Activated CD8-positive, alpha-beta T cell treated with anti-CD3 and anti-CD28 coated beads for 36 hours (primary cell): Measurements from ENCODE around the gene DNAH1. TPM values are rescaled to one million over a fixed set of nuclear protein-coding genes. Genes with fewer than 3 reads are reported as not detected.

Experiments
- ATAC-seq: fragments of 200-7000 bp; cut with Tn5 transposase; one replicate; pipeline ENCODE4 v1.10.0; 2021; ENCODE audit warnings: mild to moderate bottlenecking, moderate library complexity
- CTCF ChIA-PET: fragments of 350-600 bp; sonication (Branson Sonifier 250); formaldehyde crosslinking; loops from one replicate; lab custom pipeline; 2021; ENCODE audit warnings: antibody characterized with exemption; lab: Charles Lee
- POLR2A ChIA-PET: fragments of 350-600 bp; sonication (Branson Sonifier 250); formaldehyde crosslinking; loops from one replicate; lab custom pipeline; 2021; ENCODE audit warnings: antibody characterized with exemption; lab: Charles Lee
- DNase-seq: peaks from one replicate; pipeline ENCODE4 v3.0.0-alpha.2; 2020
- H3K27ac Mint-ChIP-seq: one replicate; pipeline ENCODE4 v1.8.0; 2021; ENCODE audit warnings: mild to moderate bottlenecking, mixed read lengths
- H3K27me3 Mint-ChIP-seq: one replicate; pipeline ENCODE4 v1.8.0; 2021; ENCODE audit warnings: mixed read lengths
- H3K36me3 Mint-ChIP-seq: one replicate; pipeline ENCODE4 v1.8.0; 2021; ENCODE audit warnings: low read depth, mixed read lengths
- H3K4me1 Mint-ChIP-seq: one replicate; pipeline ENCODE4 v1.8.0; 2021; ENCODE audit warnings: low read depth, mixed read lengths
- H3K4me3 Mint-ChIP-seq: one replicate; pipeline ENCODE4 v1.8.0; 2021; ENCODE audit warnings: mild to moderate bottlenecking, moderate library complexity, mixed read lengths
- H3K9me3 Mint-ChIP-seq: one replicate; pipeline ENCODE4 v1.8.0; 2021; ENCODE audit warnings: mixed read lengths
- CTCF ChIP-seq: fragments of 200-600 bp; IDR thresholded peaks from one replicate; pipeline ENCODE4 v1.8.0; 2022; ENCODE audit warnings: antibody characterized with exemption, mild to moderate bottlenecking
- intact Hi-C: fragments of 100-400 bp; cut with micrococcal nuclease; formaldehyde crosslinking; loops from one replicate; pipeline ENCODE4 v1.10.0; 2022
- total RNA-seq, 2 experiments: library from RNA; stranded (reverse); gene quantifications; one replicate each; pipeline ENCODE4 v1.2.3, GENCODE V29; 2021

The DNAH1 gene
- total RNA-seq, 2 experiments from 2014 or later: 9.2 to 10.2 TPM

GRCh38 chr3:52351762-52352368 lies 35.7 kb downstream of the DNAH1 start:
- no peaks in the 10 kb centered on the region for H3K36me3 Mint-ChIP-seq
- TF ChIP-seq CTCF: no peak
- H3K27ac Mint-ChIP-seq: no peak overlapping the region
- H3K4me3 Mint-ChIP-seq: no peak overlapping the region
- DNase-seq: no peak
- no peaks in the 10 kb centered on the region for H3K4me1 Mint-ChIP-seq
- H3K9me3 Mint-ChIP-seq: no peaks in the 10 kb centered on the region
- ChIA-PET POLR2A (interaction anchor here (1.2 kb wide), 2 partner anchors 12 to 121 kb away, joined by 3 to 4 read pairs; no protein-coding TSS in a partner anchor), CTCF (interaction anchor here (1.4 to 4.8 kb wide), 3 partner anchors 13 to 141 kb away, joined by 4 to 28 read pairs (median 6); no protein-coding TSS in a partner anchor)
- H3K27me3 Mint-ChIP-seq: no peaks in the 10 kb centered on the region
- ATAC-seq: no peak
- intact Hi-C loops: no loop called here

GRCh38 chr3:52352566-52352965 lies 36.4 kb downstream of the DNAH1 start:
- Mint-ChIP-seq H3K4me1 (no peaks in the 10 kb centered on the region), H3K36me3 (no peaks in the 10 kb centered on the region), H3K27me3 (no peaks in the 10 kb centered on the region), H3K4me3 (no peak overlapping the region), H3K9me3 (no peaks in the 10 kb centered on the region), H3K27ac (no peak overlapping the region)
- POLR2A ChIA-PET: interaction anchor here (1.2 kb wide), 3 partner anchors 13 to 122 kb away, joined by 3 to 4 read pairs (median 4); no protein-coding TSS in a partner anchor
- intact Hi-C loops: no loop called here
- CTCF ChIA-PET: interaction anchor here (1.4 to 1.7 kb wide), 2 partner anchors 14 to 142 kb away, joined by 4 to 6 read pairs; no protein-coding TSS in a partner anchor
- no peak for ATAC-seq
- DNase-seq: no peak
- TF ChIP-seq CTCF: no peak

DNA sequence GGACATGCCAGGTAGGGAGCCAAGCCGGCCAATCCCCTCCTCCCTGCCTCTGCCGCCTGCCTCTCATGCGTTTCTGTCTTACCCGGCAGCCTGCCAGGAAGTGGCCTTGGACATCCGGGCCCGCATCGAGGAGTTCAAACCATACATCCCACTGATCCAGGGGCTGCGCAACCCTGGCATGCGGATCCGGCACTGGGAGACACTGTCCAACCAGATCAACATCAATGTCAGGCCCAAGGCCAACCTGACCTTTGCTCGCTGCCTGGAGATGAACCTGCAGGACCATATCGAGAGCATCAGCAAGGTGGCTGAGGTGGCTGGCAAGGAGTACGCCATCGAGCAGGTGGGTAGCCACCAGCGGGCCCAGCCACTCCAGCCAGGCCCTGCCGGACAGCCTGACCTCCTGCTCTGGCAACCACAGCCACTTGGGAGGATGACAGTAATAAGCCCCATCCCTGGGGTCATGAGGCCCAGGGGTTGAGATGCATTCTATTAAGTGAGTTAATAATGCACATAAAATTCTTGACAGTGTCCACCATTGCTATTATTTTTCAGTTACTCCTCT lies 37.3 kb downstream of the DNAH1 start:
- no peak for TF ChIP-seq CTCF
- ATAC-seq: no peak
- H3K9me3 Mint-ChIP-seq: no peaks in the 10 kb centered on the region
- ChIA-PET POLR2A (interaction anchor here (1.2 kb wide), 1 partner anchor 44 kb away, joined by 4 read pairs; no protein-coding TSS in a partner anchor), CTCF (interaction anchor here (1.4 to 1.7 kb wide), 2 partner anchors 14 to 143 kb away, joined by 4 to 6 read pairs; no protein-coding TSS in a partner anchor)
- intact Hi-C loops: no loop called here
- no peak for DNase-seq
- no peaks in the 10 kb centered on the region for H3K36me3 Mint-ChIP-seq
- no peaks in the 10 kb centered on the region for H3K4me1 Mint-ChIP-seq
- H3K27me3 Mint-ChIP-seq: no peaks in the 10 kb centered on the region
- no peak overlapping the region for H3K27ac Mint-ChIP-seq
- no peak overlapping the region for H3K4me3 Mint-ChIP-seq

DNA sequence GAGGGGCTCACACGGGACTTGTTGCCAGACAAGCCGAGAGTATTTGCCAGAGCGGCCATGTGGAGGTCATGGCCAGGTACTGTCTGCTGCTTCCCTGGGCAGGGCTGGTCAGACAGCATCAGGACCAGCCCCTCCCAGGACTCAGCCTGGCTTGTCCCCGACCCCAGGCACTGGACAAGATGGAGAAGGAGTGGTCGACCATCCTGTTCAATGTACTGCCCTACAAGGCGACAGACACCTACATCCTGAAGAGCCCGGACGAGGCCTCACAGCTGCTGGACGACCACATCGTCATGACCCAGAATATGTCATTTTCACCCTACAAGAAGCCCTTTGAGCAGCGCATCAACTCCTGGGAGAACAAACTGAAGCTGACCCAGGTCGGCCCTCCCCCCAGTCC lies 38.6 kb downstream of the DNAH1 start:
- no peak for TF ChIP-seq CTCF
- Mint-ChIP-seq H3K36me3 (no peaks in the 10 kb centered on the region), H3K9me3 (no peaks in the 10 kb centered on the region), H3K27me3 (no peaks in the 10 kb centered on the region), H3K4me1 (no peaks in the 10 kb centered on the region), H3K4me3 (no peak overlapping the region), H3K27ac (no peak overlapping the region)
- ATAC-seq (no peak), DNase-seq (no peak)
- intact Hi-C loops: no loop called here
- ChIA-PET CTCF (no interaction called here), POLR2A (no interaction called here)

DNA sequence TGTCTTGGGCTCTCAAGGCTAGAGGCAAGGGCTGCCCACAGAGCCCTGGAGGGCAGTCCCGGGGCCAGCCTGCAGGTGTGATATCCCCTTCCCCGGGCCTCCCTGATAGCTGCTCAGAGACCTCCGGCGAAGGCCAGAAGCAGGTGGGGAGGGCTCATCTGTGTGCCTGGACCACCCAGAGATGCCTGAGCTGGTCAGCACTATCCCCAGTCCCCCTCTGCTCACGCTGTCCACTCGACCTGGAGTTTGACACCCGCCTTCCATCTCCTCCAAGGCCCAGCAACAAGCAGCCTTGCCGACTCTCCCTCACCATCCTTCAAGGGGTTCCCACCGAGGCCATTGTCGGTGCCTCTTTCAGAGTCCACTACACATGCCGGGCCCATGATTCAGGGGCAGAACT lies 39.4 kb downstream of the DNAH1 start:
- Mint-ChIP-seq H3K4me3 (no peak overlapping the region), H3K36me3 (no peaks in the 10 kb centered on the region), H3K27ac (no peak overlapping the region), H3K9me3 (no peaks in the 10 kb centered on the region), H3K27me3 (no peaks in the 10 kb centered on the region), H3K4me1 (no peaks in the 10 kb centered on the region)
- intact Hi-C loops: no loop called here
- no peak for DNase-seq
- ChIA-PET POLR2A (no interaction called here), CTCF (no interaction called here)
- ATAC-seq: no peak
- no peak for TF ChIP-seq CTCF
